ENCODE data around the gene BYSL.
A peak's percentile ranks its signal among the peaks of the same experiment; 100 is the strongest.

Gene BYSL

GRCh38 chr6:41920921-41921711 is at the start of gene BYSL, which contains the start of gene MED20:
BYSL (plus strand) TSS chr6:41921499; CDS start chr6:41921563, 64 bp downstream.
MED20 (minus strand) TSS chr6:41921139; CDS start chr6:41921018, 121 bp downstream.
- peak; percentile 77 to 96 (median 90) for DNase-seq (ENCODE audit: low read depth in 3 of 3, low spot score in 1 of 3)

- no peak for DNase-seq (ENCODE audit: low read depth in 3 of 3, low spot score in 1 of 3)
These were observed 49.6 kb upstream of the BYSL start for GRCh38 chr6:41871691-41872090.

- DNase-seq (ENCODE audit: low read depth in 3 of 3, low spot score in 1 of 3): no peak
These were observed 49.2 kb upstream of the BYSL start for GRCh38 chr6:41872147-41872546.

- DNase-seq (ENCODE audit: low read depth in 3 of 3, low spot score in 1 of 3): no peak
These were observed 46.6 kb upstream of the BYSL start for GRCh38 chr6:41874741-41875140.

- no peak for DNase-seq (ENCODE audit: low read depth in 3 of 3, low spot score in 1 of 3)
These were observed 44.1 kb upstream of the BYSL start for GRCh38 chr6:41877051-41877680.

GRCh38 chr6:41878246-41878645 is 43.1 kb upstream of the BYSL start:
- DNase-seq (ENCODE audit: low read depth in 3 of 3, low spot score in 1 of 3): no peak

- no peak for DNase-seq (ENCODE audit: low read depth in 3 of 3, low spot score in 1 of 3)
These were observed 42.3 kb upstream of the BYSL start for GRCh38 chr6:41878961-41879405.

- no peak for DNase-seq (ENCODE audit: low read depth in 3 of 3, low spot score in 1 of 3)
These were observed 39.8 kb upstream of the BYSL start for GRCh38 chr6:41881506-41881905.

GRCh38 chr6:41884957-41885356 is 36.3 kb upstream of the BYSL start:
- no peak for DNase-seq (ENCODE audit: low read depth in 3 of 3, low spot score in 1 of 3)

- DNase-seq (ENCODE audit: low read depth in 3 of 3, low spot score in 1 of 3): no peak
These were observed 35.4 kb upstream of the BYSL start for GRCh38 chr6:41885930-41886329.

- DNase-seq (ENCODE audit: low read depth in 3 of 3, low spot score in 1 of 3): no peak
These were observed 34.0 kb upstream of the BYSL start for GRCh38 chr6:41887331-41887751.

- no peak for DNase-seq (ENCODE audit: low read depth in 3 of 3, low spot score in 1 of 3)
These were observed 28.3 kb upstream of the BYSL start for GRCh38 chr6:41892921-41893564.

GRCh38 chr6:41894366-41895299 is 26.7 kb upstream of the BYSL start:
- no peak for DNase-seq (ENCODE audit: low read depth in 3 of 3, low spot score in 1 of 3)

GRCh38 chr6:41895300-41896233 is 25.7 kb upstream of the BYSL start, which contains the start of gene USP49:
USP49 (minus strand) TSS chr6:41895375; CDS start chr6:41806983, 88,392 bp downstream.
- DNase-seq (ENCODE audit: low read depth in 3 of 3, low spot score in 1 of 3): peak; percentile 67 to 95 (median 78)

- DNase-seq (ENCODE audit: low read depth in 3 of 3, low spot score in 1 of 3): no peak
These were observed 25.0 kb upstream of the BYSL start for GRCh38 chr6:41896281-41896680.

GRCh38 chr6:41900861-41901260 is 20.4 kb upstream of the BYSL start:
- DNase-seq (ENCODE audit: low read depth in 3 of 3, low spot score in 1 of 3): no peak

- peak in 2 of 3 donors; percentile 26 to 36 for DNase-seq (ENCODE audit: low read depth in 3 of 3, low spot score in 1 of 3)
These were observed 19.3 kb upstream of the BYSL start for GRCh38 chr6:41901882-41902519.

GRCh38 chr6:41909727-41910126 is 11.6 kb upstream of the BYSL start:
- DNase-seq (ENCODE audit: low read depth in 3 of 3, low spot score in 1 of 3): no peak

GRCh38 chr6:41914343-41914742 is 7.0 kb upstream of the BYSL start:
- no peak for DNase-seq (ENCODE audit: low read depth in 3 of 3, low spot score in 1 of 3)
